ENCODE data around the gene ZFP91.

Gene ZFP91

GRCh38 chr11:58591659-58592058 is 12.8 kb downstream of the ZFP91 start:
- no peak for DNase-seq

GRCh38 chr11:58592760-58593472 is 14.1 kb downstream of the ZFP91 start:
- DNase-seq = no peak

GRCh38 chr11:58594826-58595225 is 16.0 kb downstream of the ZFP91 start:
- DNase-seq = no peak

- no peak for DNase-seq
Observed at GRCh38 chr11:58596621-58597020, 17.8 kb downstream of the ZFP91 start.

- DNase-seq = no peak
Observed at GRCh38 chr11:58597486-58598144, 18.8 kb downstream of the ZFP91 start.

GRCh38 chr11:58600510-58600909 is 21.6 kb downstream of the ZFP91 start:
- DNase-seq = no peak

- DNase-seq = no peak
Observed at GRCh38 chr11:58606930-58607714, 28.3 kb downstream of the ZFP91 start.

GRCh38 chr11:58608331-58608730 is 29.5 kb downstream of the ZFP91 start:
- no peak for DNase-seq

- DNase-seq = no peak
Observed at GRCh38 chr11:58609723-58610122, 30.9 kb downstream of the ZFP91 start.

- DNase-seq = no peak
Observed at GRCh38 chr11:58613228-58613627, 34.4 kb downstream of the ZFP91 start.

GRCh38 chr11:58615559-58615958 is 36.7 kb downstream of the ZFP91 start:
- no peak for DNase-seq

GRCh38 chr11:58616594-58616993 is 37.7 kb downstream of the ZFP91 start:
- no peak for DNase-seq

GRCh38 chr11:58617976-58618557 is 39.2 kb downstream of the ZFP91 start:
- DNase-seq = no peak

GRCh38 chr11:58621586-58622262 is 42.9 kb downstream of the ZFP91 start:
- DNase-seq = no peak

- DNase-seq = no peak
Observed at GRCh38 chr11:58622344-58622743, 43.5 kb downstream of the ZFP91 start, which contains the start of gene CNTF. Gene CNTF (plus strand): TSS chr11:58622665. CDS start chr11:58622753, 88 bp downstream.

GRCh38 chr11:58625086-58625485 is 46.2 kb downstream of the ZFP91 start:
- DNase-seq = no peak

GRCh38 chr11:58625826-58626460 is 47.1 kb downstream of the ZFP91 start:
- no peak for DNase-seq

GRCh38 chr11:58626934-58627483 is 48.1 kb downstream of the ZFP91 start:
- DNase-seq = no peak

- DNase-seq = no peak
Observed at GRCh38 chr11:58628446-58628845, 49.6 kb downstream of the ZFP91 start.

- no peak for DNase-seq
Observed at GRCh38 chr11:58629857-58630256, 51.0 kb downstream of the ZFP91 start.

- DNase-seq = no peak
Observed at GRCh38 chr11:58631378-58631777, 52.5 kb downstream of the ZFP91 start.

- no peak for DNase-seq
Observed at GRCh38 chr11:58632510-58632909, 53.6 kb downstream of the ZFP91 start.
